GM20431 (cell line): ENCODE data around the gene TMEM235.

Experiments
- in situ Hi-C: fragments of 300-500 bp; cut with MseI, MboI; formaldehyde crosslinking; loops from one replicate; pipeline ENCODE4 v1.15.0; 2020; ENCODE audit warnings: low sequenced_read_pairs; ENCODE audit not compliant: unreplicated experiment

TMEM235 gene

DNA sequence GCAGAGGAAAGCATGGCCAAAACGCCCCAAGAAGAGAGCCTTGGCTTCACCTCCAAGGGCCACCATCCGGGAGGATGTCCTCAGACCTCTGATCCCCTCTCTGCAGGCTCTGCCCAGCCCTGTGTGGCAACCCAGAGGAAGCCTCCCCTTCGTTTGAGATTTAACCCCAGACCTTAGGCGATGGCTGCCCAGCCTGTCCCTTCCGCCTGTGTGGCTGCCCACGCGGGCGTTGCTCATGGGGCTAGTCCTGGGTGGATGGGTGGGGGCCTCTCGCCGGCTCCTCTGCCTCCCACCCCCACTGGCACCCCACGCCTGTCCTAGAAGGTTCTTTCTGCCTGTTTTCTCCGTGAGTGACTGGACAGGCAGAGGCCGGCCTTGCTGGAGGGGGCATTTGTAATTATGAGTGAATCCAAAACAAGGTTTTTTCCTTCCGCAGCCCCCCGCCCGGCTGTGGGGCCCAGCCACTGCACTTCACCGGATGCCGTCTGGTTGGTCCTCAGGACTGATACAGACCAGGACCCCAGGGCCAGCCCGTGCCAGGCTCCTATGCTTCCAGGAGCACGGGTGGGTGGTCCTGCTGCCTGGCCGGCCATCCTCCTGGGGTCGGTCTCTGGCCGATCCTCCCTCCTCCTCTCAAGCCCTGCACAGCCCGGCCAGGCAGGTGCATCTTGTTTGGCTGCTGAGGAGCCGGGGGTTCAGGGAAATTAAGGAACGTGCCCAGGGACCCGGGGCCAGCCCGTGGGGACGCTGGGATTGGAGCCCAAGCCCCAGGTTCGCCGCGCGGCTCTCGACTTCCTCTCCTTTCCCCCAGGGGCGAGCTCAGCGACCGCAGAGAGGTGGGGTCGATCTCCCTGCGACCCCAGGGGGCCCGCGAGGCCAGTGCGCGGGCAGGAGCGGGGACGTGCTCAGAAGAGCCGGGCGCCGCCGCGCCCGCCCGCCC, at the start of gene TMEM235:
Gene TMEM235, plus strand, starts transcription at position 636 of the 940 bp plus-strand sequence. CDS start 393 bp downstream, outside the sequence.
- in situ Hi-C loops = no loop called here

DNA sequence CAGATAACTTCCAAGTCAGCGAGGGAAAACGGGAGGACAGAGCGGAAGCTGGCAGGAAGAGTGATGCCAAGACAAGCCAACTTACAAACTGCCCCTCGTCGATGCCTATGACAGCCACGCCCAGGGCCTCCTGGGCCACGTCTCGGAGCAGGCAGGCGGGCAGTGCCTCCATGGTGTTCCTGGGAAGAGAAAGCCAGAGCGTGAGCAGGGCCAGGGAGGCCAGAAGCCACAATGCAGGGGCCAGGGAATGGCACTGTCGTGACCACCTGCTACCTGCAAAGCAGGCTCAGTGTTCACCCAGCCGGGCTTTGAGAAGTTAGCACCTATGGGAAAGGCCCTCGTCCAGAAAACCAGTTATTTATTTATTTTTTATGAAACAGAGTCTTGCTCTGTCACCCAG, 48.9 kb upstream of the TMEM235 start:
- in situ Hi-C loops = no loop called here

DNA sequence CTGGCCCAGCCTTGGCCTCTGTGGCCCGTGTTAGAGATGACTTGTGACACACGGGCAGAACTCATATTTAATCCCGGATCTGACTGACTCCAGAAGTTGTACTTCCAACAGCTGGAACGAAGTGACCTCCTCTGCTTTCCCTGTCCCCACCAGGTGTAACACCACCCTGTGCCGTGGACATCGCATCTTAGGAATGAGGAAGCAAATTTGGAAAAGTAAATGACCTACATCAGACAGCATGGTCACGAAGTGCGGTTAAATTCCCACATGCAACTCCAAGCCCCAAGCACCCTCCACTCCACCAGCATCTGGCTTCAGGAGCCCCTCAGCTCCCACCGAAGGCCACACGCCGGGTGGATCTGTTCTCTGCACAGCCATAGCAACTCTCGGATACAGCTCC, 47.5 kb upstream of the TMEM235 start:
- in situ Hi-C loops = no loop called here

DNA sequence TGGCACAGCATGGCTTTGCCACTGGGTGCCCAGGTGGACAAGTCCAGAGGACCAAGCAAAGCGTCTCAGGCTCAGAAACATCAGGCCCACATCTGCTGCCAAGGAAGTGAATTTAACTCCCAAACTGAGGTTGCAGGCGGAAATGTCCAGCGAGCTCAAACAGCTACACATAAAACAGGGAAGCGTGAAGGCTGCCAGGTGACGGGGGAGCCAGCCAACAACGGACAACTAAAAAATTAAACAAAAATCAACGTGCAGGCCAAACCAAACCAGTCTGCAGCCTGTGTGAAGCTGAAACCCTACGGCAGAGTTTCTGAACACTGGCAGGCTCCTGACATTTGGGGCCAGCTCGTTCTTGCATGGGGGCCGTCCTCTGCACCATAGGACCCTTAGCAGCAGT, 47.1 kb upstream of the TMEM235 start:
- in situ Hi-C loops = no loop called here

DNA sequence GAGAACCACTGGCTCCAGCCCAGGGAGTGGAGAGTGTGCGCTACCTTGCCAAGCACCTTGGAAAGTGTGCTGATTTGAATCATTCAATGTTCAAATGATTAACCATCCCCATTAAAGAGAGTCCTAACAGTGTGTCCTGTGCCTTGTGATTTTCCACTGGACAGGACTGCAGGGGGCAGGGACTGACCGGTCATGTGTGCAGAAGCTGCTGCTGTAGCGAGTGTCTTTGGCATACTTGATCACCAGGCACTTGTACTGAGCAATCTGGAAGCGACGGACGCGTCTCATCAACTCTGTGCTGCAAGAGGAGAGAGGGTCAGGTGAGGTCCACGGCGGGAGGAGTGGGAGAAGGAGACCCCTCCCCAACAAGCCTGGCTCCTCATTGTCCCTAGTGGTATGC, 46.6 kb upstream of the TMEM235 start:
- in situ Hi-C loops = no loop called here

DNA sequence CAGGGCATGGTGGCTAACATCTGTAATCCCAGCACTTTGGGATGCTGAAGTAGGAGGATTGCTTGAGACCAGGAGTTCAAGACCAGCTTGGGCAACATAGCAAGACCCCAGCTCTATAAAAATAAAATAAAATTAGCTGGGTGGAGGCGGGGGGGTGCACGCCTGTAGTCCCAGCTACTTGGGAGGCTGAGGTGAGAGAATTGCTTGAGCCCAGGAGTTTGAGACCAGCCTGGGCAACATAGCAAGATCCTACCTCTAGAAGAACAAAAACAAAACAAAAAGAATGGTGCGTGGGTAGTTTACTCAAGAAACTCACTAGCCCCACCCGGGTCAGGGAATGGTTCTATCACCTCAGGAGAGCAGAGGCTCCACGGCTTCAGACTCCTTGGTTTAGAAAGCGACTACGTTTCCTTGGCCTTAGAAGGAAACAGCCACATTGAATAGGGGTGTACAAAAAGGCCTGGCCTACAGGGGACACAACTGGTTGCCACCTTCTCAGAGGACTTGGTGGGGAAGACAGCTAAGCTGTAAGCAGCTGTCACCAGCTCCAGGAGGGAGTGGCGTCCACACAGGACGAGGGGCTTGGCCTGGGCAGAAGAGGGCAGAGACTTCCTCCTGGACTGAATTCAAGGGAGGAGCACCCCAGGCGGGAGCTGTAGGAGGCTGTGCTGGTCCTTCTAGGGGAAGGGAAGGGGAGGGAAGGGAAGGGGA, 45.3 kb upstream of the TMEM235 start:
- in situ Hi-C loops = no loop called here

DNA sequence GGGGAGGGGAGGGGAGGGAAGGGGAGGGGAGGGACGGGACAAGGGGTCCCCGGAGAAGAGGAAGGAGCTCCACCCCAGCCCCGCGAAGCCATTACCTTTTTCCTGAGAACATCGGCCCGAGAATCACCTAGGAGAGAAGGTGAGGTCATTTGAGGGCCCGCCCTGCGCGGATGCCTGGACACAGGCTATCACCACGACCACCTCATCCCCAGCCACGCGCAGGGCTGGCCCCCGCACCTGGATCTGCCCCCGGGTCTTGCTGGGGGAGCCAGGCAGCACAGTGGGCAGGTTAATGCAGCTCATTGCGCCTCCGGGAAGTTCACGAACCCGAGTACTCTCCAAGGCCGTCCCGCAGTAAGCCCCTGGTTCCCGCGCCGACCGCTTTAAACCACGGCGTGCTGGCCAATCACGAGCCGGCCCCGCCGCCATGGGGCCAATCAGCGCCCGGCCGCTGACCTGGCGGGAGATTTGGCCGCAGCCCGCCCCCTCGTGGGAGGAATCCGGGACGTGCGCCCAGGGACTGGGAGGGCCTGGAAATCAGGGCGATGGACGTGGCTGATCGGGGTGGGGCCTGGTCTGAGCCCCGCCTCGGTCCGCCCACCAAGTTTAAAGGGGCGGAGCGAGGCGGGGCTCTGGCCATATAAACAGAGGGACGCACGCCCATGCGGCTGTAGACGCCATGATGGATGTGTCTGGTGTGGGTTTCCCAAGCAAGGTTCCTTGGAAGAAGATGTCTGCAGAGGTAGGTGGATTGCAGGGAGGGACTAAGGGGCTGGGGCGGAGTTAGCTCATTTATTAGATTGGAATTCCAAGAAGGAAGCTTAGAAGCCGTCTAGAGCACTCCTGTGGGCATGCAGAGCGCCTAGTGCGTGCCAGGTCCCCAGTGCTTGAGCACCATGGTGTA, 44.5 kb upstream of the TMEM235 start, which contains the start of the genes AFMID and TK1:
Gene AFMID, plus strand, starts transcription at position 671 of the 904 bp plus-strand sequence. Its CDS starts 9 bp downstream, at position 680.
Gene TK1, minus strand, starts transcription at position 361 of the 904 bp plus-strand sequence. Its CDS starts 58 bp downstream, at position 303.
- in situ Hi-C loops = no loop called here

DNA sequence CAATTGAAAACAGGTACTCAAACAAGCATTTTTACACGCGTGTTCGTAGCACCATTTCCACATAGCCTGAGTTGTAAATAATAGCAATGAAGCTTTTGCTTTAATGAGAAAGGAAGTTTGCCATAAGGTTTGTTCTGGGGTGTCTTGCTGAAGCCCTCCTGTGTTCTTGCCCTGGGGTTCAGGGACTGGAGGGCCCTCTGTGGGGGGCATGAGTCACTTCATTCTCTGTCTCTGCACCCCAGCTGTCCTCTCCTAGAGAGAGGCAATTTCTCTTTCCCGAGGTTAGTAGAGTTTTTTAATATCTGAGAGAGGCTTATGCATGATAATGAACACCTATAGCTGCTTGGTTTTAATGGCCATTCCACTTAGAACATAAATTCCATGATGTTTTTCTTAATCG, 34.7 kb upstream of the TMEM235 start:
- in situ Hi-C loops = no loop called here

DNA sequence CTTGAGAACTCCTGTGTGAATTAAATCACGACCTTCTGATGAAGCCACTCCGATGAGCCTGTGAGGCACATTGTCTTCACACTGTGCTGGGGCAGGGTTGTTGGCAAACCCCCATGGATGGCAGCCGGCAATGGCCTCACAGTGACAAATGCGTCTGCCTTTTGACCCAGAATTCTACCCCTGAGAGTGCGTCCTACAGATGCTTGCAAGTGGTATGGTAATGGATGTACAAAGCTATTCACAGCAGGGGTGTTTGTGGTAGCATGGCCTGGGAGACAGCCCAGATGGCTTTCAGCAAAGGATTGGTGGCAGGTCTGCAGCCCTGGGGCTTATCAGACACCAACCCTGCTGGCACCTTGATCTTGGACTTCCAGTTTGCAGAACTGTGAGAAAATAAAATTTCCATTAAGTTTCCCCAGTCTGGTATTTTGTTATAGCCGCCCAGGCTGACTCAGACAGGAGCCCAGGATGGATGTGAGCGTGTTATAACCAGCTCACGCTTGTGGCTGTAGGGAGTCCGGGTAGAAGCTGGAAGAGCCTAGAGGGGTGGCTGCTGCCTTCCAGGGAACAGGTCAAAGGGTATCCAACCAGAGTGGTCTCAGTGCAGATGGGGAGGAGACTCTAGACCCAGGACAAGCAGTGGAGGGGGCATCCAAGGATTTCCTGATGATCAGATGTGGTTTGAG, 34.1 kb upstream of the TMEM235 start:
- in situ Hi-C loops = no loop called here

DNA sequence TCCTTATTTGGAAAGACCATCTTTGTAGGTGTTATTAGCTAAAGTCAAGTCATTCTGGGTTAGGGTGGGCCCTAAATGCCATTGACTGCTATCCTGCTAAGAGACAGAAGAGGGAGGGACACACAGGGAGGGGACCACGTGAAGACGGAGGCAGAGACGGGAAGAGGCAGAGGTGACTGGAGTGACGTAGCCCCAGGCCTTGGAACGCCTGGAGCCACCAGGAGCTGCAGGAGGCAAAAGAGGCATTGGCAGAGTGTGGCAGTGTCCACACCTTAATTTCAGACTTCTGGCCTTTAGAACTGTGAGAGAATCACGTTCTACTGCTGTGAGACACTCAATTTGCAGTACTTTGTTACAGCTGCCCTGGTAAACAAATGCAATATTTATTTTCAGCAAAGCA, 31.0 kb upstream of the TMEM235 start:
- in situ Hi-C loops = no loop called here

DNA sequence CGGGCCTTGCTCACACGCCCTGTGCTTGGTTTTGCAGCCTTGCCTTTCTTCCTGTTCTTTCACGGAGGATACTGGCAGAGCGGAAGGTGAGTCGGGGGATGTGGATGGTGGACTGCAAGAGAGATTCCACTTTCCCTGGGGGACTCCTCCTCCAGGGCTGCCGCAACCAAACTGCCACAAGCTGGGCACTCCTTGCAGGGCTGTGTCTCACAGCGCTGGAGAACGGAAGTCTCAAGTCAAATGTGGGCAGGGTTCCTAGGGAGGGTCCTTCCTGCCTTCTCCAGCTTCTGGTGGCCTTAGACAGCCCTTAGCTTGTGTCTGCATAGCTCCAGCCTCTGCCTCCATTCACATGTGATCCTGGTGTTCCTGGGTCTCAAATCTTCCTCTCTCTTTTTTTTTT, 28.8 kb upstream of the TMEM235 start:
- in situ Hi-C loops = no loop called here

DNA sequence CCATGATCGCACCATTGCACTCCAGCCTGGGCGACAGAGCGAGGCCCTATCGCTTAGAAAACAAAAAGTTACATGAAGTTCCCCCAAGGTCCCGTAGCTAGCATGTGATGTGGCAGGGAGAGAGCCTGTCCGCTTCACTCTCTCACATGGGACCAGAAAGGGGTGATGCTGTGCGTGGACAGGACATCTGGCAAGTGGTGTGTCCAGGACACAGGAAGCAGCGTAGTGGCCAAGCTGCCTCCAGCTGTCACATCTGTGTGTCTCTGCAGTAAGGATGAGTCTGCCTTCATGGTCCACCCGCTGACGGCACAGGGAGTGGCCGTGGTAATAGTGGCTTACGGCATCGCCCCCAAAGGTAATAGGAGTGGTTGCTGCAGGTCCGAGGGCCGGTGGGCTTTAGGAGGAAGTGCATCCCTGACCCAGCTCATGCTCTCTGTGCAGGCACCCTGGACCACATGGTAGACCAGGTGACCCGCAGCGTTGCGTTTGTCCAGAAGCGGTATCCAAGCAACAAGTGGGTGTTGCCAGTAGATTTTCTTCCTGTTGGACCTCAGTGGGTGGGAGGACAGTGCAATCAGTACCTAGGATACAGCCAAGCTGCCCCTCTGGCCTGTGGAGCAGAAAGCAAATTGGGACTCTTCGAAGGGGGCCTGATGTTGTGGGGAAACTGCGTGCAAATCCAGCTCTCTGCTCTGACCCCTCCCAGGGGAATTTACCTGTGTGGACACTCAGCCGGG, 26.9 kb upstream of the TMEM235 start:
- in situ Hi-C loops = no loop called here

DNA sequence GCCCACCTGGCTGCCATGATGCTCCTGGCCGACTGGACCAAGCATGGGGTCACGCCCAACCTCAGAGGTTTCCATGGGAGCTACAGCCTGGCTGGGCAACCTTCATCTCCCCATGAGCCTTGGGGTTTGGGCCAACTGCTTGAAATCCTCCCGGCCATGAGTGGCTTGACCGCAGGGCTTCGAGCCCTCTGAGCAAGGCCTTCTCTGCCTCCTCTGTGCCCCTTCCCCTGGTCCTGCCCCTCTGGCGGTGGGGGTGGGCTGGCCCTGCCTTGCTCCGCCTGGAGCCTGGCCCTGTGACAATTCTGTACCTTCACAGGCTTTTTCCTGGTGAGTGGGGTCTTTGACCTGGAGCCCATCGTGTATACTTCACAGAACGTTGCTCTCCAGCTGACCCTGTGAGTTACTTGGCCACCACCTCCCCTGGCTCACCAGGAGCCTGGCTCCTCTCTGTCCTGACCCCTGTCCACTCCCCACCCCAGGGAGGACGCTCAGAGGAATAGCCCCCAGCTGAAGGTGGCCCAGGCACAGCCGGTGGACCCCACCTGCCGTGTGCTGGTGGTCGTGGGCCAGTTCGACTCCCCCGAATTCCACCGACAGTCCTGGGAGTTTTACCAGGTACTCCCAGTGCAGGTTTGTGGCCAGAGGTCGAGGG, 26.2 kb upstream of the TMEM235 start:
- in situ Hi-C loops = no loop called here

DNA sequence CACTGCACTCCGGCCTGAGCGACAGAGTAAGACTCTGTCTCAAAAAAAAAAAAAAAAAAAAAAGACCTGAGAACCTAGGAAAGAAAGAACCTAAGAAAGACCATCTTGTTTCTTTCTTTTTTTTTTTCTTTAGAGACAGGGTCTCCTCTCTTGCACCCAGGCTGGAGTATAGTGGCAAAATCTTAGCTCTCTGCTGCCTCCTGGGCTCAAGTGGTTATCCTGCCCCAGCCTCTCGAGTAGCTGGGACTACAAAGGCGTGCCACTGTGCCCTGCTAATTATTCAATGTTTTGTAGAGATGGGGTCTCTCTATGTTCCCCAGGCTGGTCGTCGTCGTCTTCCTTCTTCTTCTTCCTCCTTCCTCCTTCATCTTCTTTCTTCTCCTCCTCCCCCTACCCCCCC, 25.1 kb upstream of the TMEM235 start:
- in situ Hi-C loops = no loop called here

DNA sequence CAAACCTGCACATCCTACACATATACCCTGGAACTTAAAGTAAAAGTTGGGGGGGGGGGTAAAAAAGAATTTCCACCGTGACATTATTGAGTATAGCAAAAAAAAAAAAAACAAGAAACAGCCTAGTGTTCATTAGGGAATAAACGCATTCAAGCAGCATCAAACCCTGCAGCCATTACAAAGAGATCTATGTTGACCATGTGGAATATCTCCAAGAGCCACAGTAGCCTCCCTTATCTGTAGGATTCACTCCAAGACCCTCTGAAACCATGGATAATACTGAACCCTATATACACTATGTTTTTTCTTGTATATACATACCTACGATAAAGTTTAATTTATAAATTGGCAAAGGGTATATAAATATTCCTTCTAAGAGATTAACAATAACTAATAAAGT, 22.9 kb upstream of the TMEM235 start:
- in situ Hi-C loops = no loop called here

DNA sequence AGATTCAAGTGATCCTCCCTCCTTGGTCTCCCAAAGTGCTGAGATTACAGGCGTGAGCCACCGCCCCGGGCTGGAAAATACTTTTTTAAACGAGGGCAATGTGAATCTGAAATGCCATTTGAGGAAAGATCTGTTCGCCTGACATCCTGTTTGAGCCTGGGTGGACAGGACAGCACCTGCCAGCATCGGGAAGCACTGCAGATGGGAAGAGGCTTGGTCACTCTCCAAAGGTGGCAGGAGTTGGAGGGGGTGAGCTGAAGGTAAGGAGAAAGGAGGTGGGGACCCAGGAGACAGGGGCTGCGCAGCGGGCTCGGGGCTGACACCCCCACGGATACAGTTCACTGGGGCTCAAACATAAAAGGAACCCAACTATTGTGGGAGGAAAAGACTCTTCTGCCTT, 21.3 kb upstream of the TMEM235 start:
- in situ Hi-C loops = no loop called here

DNA sequence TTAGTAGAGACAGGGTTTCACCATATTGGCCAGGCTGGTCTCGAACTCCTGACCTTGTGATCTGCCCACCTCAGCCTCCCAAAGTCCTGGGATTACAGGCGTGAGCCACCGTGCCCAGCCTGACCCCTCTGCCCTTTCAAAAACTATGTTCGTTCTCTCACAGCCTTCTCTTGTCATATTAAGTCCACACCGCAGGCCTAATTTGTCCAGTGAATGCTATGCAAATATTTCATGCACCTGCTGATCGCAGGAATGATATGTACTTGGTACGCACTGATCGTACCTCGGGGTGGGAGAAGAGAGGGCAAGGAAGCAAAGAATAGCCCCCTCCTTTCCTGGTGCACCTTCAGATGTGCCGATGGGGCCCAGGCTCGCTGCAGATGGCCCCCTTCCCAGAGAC, 20.4 kb upstream of the TMEM235 start:
- in situ Hi-C loops = no loop called here

DNA sequence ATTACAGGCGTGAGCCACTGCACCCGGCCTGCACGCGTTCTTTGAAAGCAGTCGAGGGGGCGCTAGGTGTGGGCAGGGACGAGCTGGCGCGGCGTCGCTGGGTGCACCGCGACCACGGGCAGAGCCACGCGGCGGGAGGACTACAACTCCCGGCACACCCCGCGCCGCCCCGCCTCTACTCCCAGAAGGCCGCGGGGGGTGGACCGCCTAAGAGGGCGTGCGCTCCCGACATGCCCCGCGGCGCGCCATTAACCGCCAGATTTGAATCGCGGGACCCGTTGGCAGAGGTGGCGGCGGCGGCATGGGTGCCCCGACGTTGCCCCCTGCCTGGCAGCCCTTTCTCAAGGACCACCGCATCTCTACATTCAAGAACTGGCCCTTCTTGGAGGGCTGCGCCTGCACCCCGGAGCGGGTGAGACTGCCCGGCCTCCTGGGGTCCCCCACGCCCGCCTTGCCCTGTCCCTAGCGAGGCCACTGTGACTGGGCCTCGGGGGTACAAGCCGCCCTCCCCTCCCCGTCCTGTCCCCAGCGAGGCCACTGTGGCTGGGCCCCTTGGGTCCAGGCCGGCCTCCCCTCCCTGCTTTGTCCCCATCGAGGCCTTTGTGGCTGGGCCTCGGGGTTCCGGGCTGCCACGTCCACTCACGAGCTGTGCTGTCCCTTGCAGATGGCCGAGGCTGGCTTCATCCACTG, 17.3 kb upstream of the TMEM235 start, which contains the start of gene BIRC5:
Gene BIRC5, plus strand, starts transcription at position 238 of the 690 bp plus-strand sequence. Its CDS starts 64 bp downstream, at position 302.
- in situ Hi-C loops = no loop called here
